ENCODE measurements around the gene PDE3B. TPM values are rescaled to one million over a fixed set of nuclear protein-coding genes. Genes with fewer than 3 reads are reported as not detected.

PDE3B gene
- polyA plus RNA-seq, 3 donors: 4.0 to 6.0 (median 5.2) TPM

GRCh38 chr11:14722496-14722895, 78.9 kb downstream of the PDE3B start:
- no peak for TF ChIP-seq CTCF (IDR thresholded peaks at IDR 0.05)
- Histone ChIP-seq H3K79me2 (ENCODE audit: insufficient read depth, low read length) (no peaks in the 10 kb centered on the region), H2AFZ (ENCODE audit: insufficient read depth, low read depth, low read length, poor library complexity, severe bottlenecking) (no peak overlapping the region), H3K27ac (ENCODE audit: low read depth in 1 of 2, low read length in 2 of 2) (no peak overlapping the region), H3K36me3 (replicated peaks in 1 of 2; ENCODE audit: control insufficient read depth in 1 of 2, insufficient read depth in 2 of 2, low read length in 2 of 2) (no peaks in the 10 kb centered on the region), H3K27me3 (ENCODE audit: control insufficient read depth in 2 of 2, insufficient read depth in 2 of 2, low read length in 2 of 2) (no peaks in the 10 kb centered on the region), H3K4me1 (ENCODE audit: control insufficient read depth in 1 of 2, insufficient read depth in 2 of 2, low read length in 2 of 2) (no peaks in the 10 kb centered on the region), H3K4me2 (replicated peaks; ENCODE audit: extremely low read depth, low read length, poor library complexity, severe bottlenecking) (no peak overlapping the region), H3K9ac (ENCODE audit: insufficient read depth, low read length, poor library complexity, severe bottlenecking) (no peak overlapping the region), H3K9me3 (replicated peaks in 1 of 2; ENCODE audit: control insufficient read depth in 1 of 2, insufficient read depth in 1 of 2, low read length in 2 of 2) (no peaks in the 10 kb centered on the region), H3K4me3 (replicated peaks in 1 of 3; ENCODE audit: low read depth in 2 of 3, low read length in 3 of 3) (no peak overlapping the region), H4K20me1 (ENCODE audit: insufficient read depth, low read length) (peaks cover 8% of the 10 kb centered on the region)
- Mint-ChIP-seq H3K36me3 (no peaks in the 10 kb centered on the region), H3K9me3 (no peaks in the 10 kb centered on the region), H3K4me1 (peaks cover 5% of the 10 kb centered on the region), H3K27me3 (ENCODE audit: low read depth in 3 of 3) (peaks cover 0 to 2% (median 0%) of the 10 kb centered on the region in 3 donors), H3K4me3 (no peak overlapping the region), H3K27ac (no peak overlapping the region)
- intact Hi-C loops (cut with micrococcal nuclease): no loop called here
- WGBS (ENCODE audit: insufficient coverage): 100% methylated on average over 1 of the region's 4 CpGs
- DNase-seq: no peak

- 100% methylated on average over 1 of the region's 1 CpG for WGBS (ENCODE audit: insufficient coverage)
Observed at GRCh38 chr11:14725150-14725549, 81.5 kb downstream of the PDE3B start.

More at GRCh38 chr11:14725150-14725549, 81.5 kb downstream of the PDE3B start:
- Histone ChIP-seq H3K27ac (ENCODE audit: low read depth in 1 of 2, low read length in 2 of 2) (no peak overlapping the region), H3K27me3 (ENCODE audit: control insufficient read depth in 2 of 2, insufficient read depth in 2 of 2, low read length in 2 of 2) (no peaks in the 10 kb centered on the region), H2AFZ (ENCODE audit: insufficient read depth, low read depth, low read length, poor library complexity, severe bottlenecking) (no peak overlapping the region), H3K9ac (ENCODE audit: insufficient read depth, low read length, poor library complexity, severe bottlenecking) (no peak overlapping the region), H3K4me2 (replicated peaks; ENCODE audit: extremely low read depth, low read length, poor library complexity, severe bottlenecking) (no peak overlapping the region), H3K36me3 (replicated peaks in 1 of 2; ENCODE audit: control insufficient read depth in 1 of 2, insufficient read depth in 2 of 2, low read length in 2 of 2) (no peaks in the 10 kb centered on the region), H4K20me1 (ENCODE audit: insufficient read depth, low read length) (peaks cover 8% of the 10 kb centered on the region), H3K4me1 (ENCODE audit: control insufficient read depth in 1 of 2, insufficient read depth in 2 of 2, low read length in 2 of 2) (no peaks in the 10 kb centered on the region), H3K79me2 (ENCODE audit: insufficient read depth, low read length) (peaks cover 6% of the 10 kb centered on the region), H3K4me3 (replicated peaks in 1 of 3; ENCODE audit: low read depth in 2 of 3, low read length in 3 of 3) (no peak overlapping the region), H3K9me3 (replicated peaks in 1 of 2; ENCODE audit: control insufficient read depth in 1 of 2, insufficient read depth in 1 of 2, low read length in 2 of 2) (no peaks in the 10 kb centered on the region)
- Mint-ChIP-seq H3K27me3 (ENCODE audit: low read depth in 3 of 3) (peaks cover 0 to 2% (median 0%) of the 10 kb centered on the region in 3 donors), H3K4me1 (peaks cover 8% of the 10 kb centered on the region), H3K27ac (no peak overlapping the region), H3K9me3 (no peaks in the 10 kb centered on the region), H3K4me3 (no peak overlapping the region), H3K36me3 (no peaks in the 10 kb centered on the region)
- no peak for DNase-seq
- no peak for TF ChIP-seq CTCF (IDR thresholded peaks at IDR 0.05)
- intact Hi-C loops (cut with micrococcal nuclease): no loop called here

All from CD14-positive monocyte (primary cell).